H9 (cell line): Measurements from ENCODE around the gene RBFOX1. TPM values are rescaled to one million over a fixed set of nuclear protein-coding genes. Genes with fewer than 3 reads are reported as not detected.

Experiments used
- DNase-seq: peaks from one replicate; pipeline ENCODE4 v3.0.0-alpha.2; 2017
- H2AFZ ChIP-seq: one replicate; pipeline ENCODE4 v1.6.1; 2013; ENCODE audit warnings: mild to moderate bottlenecking, low read length, control low read depth, moderate library complexity
- H2AK5ac ChIP-seq: 2 replicates; pipeline ENCODE4 v1.6.1; 2013; ENCODE audit warnings: low read length, control low read depth, mixed read lengths; ENCODE audit not compliant: insufficient read length
- H2BK120ac ChIP-seq: one replicate; pipeline ENCODE4 v1.6.1; 2013; ENCODE audit warnings: low read depth, mild to moderate bottlenecking, low read length, control low read depth, inconsistent platforms; ENCODE audit not compliant: poor library complexity, severe bottlenecking
- H2BK12ac ChIP-seq: 2 replicates; pipeline ENCODE4 v1.6.1; 2013; ENCODE audit warnings: low read length, control low read depth, mixed read lengths, low read depth; ENCODE audit not compliant: insufficient read length
- H2BK15ac ChIP-seq: 2 replicates; pipeline ENCODE4 v1.6.1; 2013; ENCODE audit warnings: low read depth, low read length, control low read depth
- H2BK20ac ChIP-seq: one replicate; pipeline ENCODE4 v1.6.1; 2013; ENCODE audit warnings: low read depth, mild to moderate bottlenecking, low read length, control low read depth, inconsistent platforms; ENCODE audit not compliant: poor library complexity, severe bottlenecking
- H2BK5ac ChIP-seq: 2 replicates; pipeline ENCODE4 v1.6.1; 2013; ENCODE audit warnings: low read length, control low read depth, mixed read lengths; ENCODE audit not compliant: insufficient read length
- H3K14ac ChIP-seq: 2 replicates; pipeline ENCODE4 v1.6.1; 2013; ENCODE audit warnings: low read length, control low read depth; ENCODE audit not compliant: insufficient read depth
- H3K18ac ChIP-seq: 2 replicates; pipeline ENCODE4 v1.6.1; 2013; ENCODE audit warnings: low read depth, mild to moderate bottlenecking, mixed read lengths, low read length, control low read depth; ENCODE audit not compliant: insufficient read length
- H3K23ac ChIP-seq: 2 replicates; pipeline ENCODE4 v1.6.1; 2013; ENCODE audit warnings: low read length, control low read depth, mixed read lengths, low read depth; ENCODE audit not compliant: insufficient read length
- H3K23me2 ChIP-seq: 2 replicates; pipeline ENCODE4 v1.6.1; 2013; ENCODE audit warnings: low read depth, mild to moderate bottlenecking, mixed read lengths, low read length, control low read depth; ENCODE audit not compliant: insufficient read length, poor library complexity, severe bottlenecking
- H3K27ac ChIP-seq: 2 replicates; pipeline ENCODE4 v1.5.1; 2013; ENCODE audit warnings: low read length, control low read depth, mixed read lengths, low read depth; ENCODE audit not compliant: insufficient read length
- H3K27me3 ChIP-seq: 2 replicates; pipeline ENCODE4 v1.6.1; 2013; ENCODE audit warnings: low read length, control low read depth, inconsistent platforms; ENCODE audit not compliant: insufficient read depth
- H3K4ac ChIP-seq: 2 replicates; pipeline ENCODE4 v1.6.1; 2013; ENCODE audit warnings: low read depth, mild to moderate bottlenecking, control low read depth, inconsistent platforms, low read length, moderate library complexity
- H3K4me1 ChIP-seq: 2 replicates; pipeline ENCODE4 v1.6.1; 2013; ENCODE audit warnings: low read length, control low read depth, inconsistent platforms; ENCODE audit not compliant: insufficient read depth
- H3K4me2 ChIP-seq: 2 replicates; pipeline ENCODE4 v1.6.1; 2013; ENCODE audit warnings: low read length, control low read depth, mixed read lengths; ENCODE audit not compliant: insufficient read length, insufficient read depth
- H3K56ac ChIP-seq: 2 replicates; pipeline ENCODE4 v1.6.1; 2013; ENCODE audit warnings: low read depth, mild to moderate bottlenecking, mixed read lengths, low read length, control low read depth; ENCODE audit not compliant: insufficient read length
- H3K79me1 ChIP-seq: 2 replicates; pipeline ENCODE4 v1.6.1; 2013; ENCODE audit warnings: low read depth, mild to moderate bottlenecking, moderate library complexity, low read length, control low read depth, inconsistent platforms; ENCODE audit not compliant: insufficient read depth, poor library complexity, severe bottlenecking
- H3K79me2 ChIP-seq: 2 replicates; pipeline ENCODE4 v1.6.1; 2013; ENCODE audit warnings: low read length, control low read depth, inconsistent platforms; ENCODE audit not compliant: insufficient read depth
- H3K9ac ChIP-seq: 2 replicates; pipeline ENCODE4 v1.6.1; 2013; ENCODE audit warnings: low read length, control low read depth, mixed read lengths; ENCODE audit not compliant: insufficient read length; ENCODE audit errors: extremely low read depth
- H3K9me3 ChIP-seq: one replicate; pipeline ENCODE4 v1.6.1; 2013; ENCODE audit warnings: low read depth, low read length, inconsistent platforms; ENCODE audit not compliant: control insufficient read depth
- H3T11ph ChIP-seq: one replicate; pipeline ENCODE4 v1.6.1; 2013; ENCODE audit warnings: mild to moderate bottlenecking, low read length, control low read depth, inconsistent platforms
- H4K20me1 ChIP-seq: one replicate; pipeline ENCODE4 v1.6.1; 2013; ENCODE audit not compliant: control insufficient read depth, insufficient read length, insufficient read depth
- H4K5ac ChIP-seq: 2 replicates; pipeline ENCODE4 v1.6.1; 2013; ENCODE audit warnings: low read depth, mild to moderate bottlenecking, mixed read lengths, low read length, control low read depth; ENCODE audit not compliant: insufficient read length
- H4K8ac ChIP-seq: replicated peaks from 2 replicates; pipeline ENCODE4 v1.6.1; 2013; ENCODE audit warnings: low read length, control low read depth, mixed read lengths, low read depth; ENCODE audit not compliant: insufficient read length
- H4K91ac ChIP-seq: 2 replicates; pipeline ENCODE4 v1.6.1; 2013; ENCODE audit warnings: low read depth, mild to moderate bottlenecking, moderate library complexity, mixed read lengths, low read length, control low read depth; ENCODE audit not compliant: insufficient read length
- H3K27ac Mint-ChIP-seq, 3 experiments: 2 replicates in 2 of 3; 3 replicates in 1 of 3; pipeline ENCODE4 v1.8.0; 2020 to 2021; ENCODE audit warnings: mixed read lengths in 3 of 3, mild to moderate bottlenecking in 1 of 3, moderate library complexity in 1 of 3
- H3K27me3 Mint-ChIP-seq: 2 replicates; pipeline ENCODE4 v1.8.0; 2021; ENCODE audit warnings: low read depth, mild to moderate bottlenecking, moderate library complexity, mixed read lengths
- H3K36me3 Mint-ChIP-seq, 3 experiments: 2 replicates in 2 of 3; 3 replicates in 1 of 3; pipeline ENCODE4 v1.8.0; 2020 to 2021; ENCODE audit warnings: low read depth in 3 of 3, mixed read lengths in 3 of 3; ENCODE audit not compliant: insufficient read depth in 1 of 3
- H3K4me1 Mint-ChIP-seq, 2 experiments: 2 replicates each; pipeline ENCODE4 v1.8.0; 2020; ENCODE audit warnings: mixed read lengths in 2 of 2
- H3K4me3 Mint-ChIP-seq, 2 experiments: 2 replicates in 1 of 2; 3 replicates in 1 of 2; pipeline ENCODE4 v1.8.0; 2020 to 2021; ENCODE audit warnings: mild to moderate bottlenecking in 2 of 2, mixed read lengths in 2 of 2, moderate library complexity in 1 of 2
- H3K9me3 Mint-ChIP-seq, 2 experiments: 2 replicates in 1 of 2; 3 replicates in 1 of 2; pipeline ENCODE4 v1.8.0; 2020; ENCODE audit warnings: mild to moderate bottlenecking in 2 of 2, mixed read lengths in 2 of 2, moderate library complexity in 1 of 2
- WGBS: extraction: QIAGEN DNeasy Blood & Tissue Kit; methylation state at CpG from one replicate; pipeline ENCODE4 v1.1.7; 2013; ENCODE audit warnings: missing lambda C conversion rate, low lambda C conversion rate, mixed read lengths; ENCODE audit not compliant: insufficient read length; ENCODE audit errors: extremely low coverage; 5-methylcytosine and 5-hydroxymethylcytosine counted together
- total RNA-seq: library from RNA; stranded (reverse); gene quantifications from 2 replicates; pipeline ENCODE4 v1.2.1, GENCODE V29; 2021
- TF ChIP-seq, protein P1 (sequence below): fragments of 200-600 bp; sonication (generic); conservative IDR thresholded peaks from 3 replicates; pipeline ENCODE4 v1.8.0; 2021; ENCODE audit warnings: antibody characterized with exemption, mild to moderate bottlenecking

The RBFOX1 gene
- total RNA-seq, 1 experiment from 2014 or later: 2.0 TPM

DNA sequence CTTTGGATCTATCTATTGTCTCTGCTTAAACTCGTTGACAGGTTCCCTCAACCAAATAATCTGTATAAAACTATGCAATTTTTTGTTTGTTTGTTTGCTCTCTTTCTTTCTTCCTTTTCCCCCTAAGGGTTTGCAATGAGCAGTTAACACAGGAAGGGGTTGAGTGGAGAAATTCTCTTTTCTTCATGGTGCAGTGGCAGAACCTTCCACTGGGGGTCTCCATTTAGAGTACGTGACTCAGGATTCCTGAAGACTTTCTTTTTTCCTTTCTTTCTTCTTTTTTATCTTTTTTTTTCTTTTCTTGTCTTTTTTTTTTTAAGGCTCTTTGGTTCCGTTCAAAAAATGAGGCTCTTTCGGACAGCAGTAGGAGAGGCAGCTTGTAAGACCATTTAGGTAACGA is 19.5 kb upstream of the RBFOX1 start:
- no peak overlapping the region for H2BK15ac ChIP-seq
- no peak overlapping the region for H3K56ac ChIP-seq
- peaks cover 4% of the 10 kb centered on the region; the same call in 1 of the 2 replicates for H3K27me3 Mint-ChIP-seq
- H4K91ac ChIP-seq: no peak overlapping the region
- TF ChIP-seq, protein P1, sequence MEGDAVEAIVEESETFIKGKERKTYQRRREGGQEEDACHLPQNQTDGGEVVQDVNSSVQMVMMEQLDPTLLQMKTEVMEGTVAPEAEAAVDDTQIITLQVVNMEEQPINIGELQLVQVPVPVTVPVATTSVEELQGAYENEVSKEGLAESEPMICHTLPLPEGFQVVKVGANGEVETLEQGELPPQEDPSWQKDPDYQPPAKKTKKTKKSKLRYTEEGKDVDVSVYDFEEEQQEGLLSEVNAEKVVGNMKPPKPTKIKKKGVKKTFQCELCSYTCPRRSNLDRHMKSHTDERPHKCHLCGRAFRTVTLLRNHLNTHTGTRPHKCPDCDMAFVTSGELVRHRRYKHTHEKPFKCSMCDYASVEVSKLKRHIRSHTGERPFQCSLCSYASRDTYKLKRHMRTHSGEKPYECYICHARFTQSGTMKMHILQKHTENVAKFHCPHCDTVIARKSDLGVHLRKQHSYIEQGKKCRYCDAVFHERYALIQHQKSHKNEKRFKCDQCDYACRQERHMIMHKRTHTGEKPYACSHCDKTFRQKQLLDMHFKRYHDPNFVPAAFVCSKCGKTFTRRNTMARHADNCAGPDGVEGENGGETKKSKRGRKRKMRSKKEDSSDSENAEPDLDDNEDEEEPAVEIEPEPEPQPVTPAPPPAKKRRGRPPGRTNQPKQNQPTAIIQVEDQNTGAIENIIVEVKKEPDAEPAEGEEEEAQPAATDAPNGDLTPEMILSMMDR: peak; percentile 77
- no peaks in the 10 kb centered on the region for H3K9me3 Mint-ChIP-seq
- no peaks in the 10 kb centered on the region for H3K36me3 Mint-ChIP-seq
- H3K4me1 ChIP-seq: no peaks in the 10 kb centered on the region
- H3K4me2 ChIP-seq: no peak overlapping the region
- no peaks in the 10 kb centered on the region for H4K20me1 ChIP-seq
- no peak overlapping the region for H3K4me3 Mint-ChIP-seq
- peaks cover 0 to 6% of the 10 kb centered on the region in 2 experiments; a peak in 2 of 4 replicates for H3K4me1 Mint-ChIP-seq
- H3K27me3 ChIP-seq: no peaks in the 10 kb centered on the region
- H4K8ac ChIP-seq: no peak overlapping the region
- H3T11ph ChIP-seq: no peak overlapping the region
- no peak overlapping the region for H2AFZ ChIP-seq
- H3K79me1 ChIP-seq: no peaks in the 10 kb centered on the region
- H2AK5ac ChIP-seq: no peak overlapping the region
- no peak overlapping the region for H3K18ac ChIP-seq
- no peaks in the 10 kb centered on the region for H3K9me3 ChIP-seq
- no peak overlapping the region for H3K4ac ChIP-seq
- no peak overlapping the region; a peak in 1 of 7 replicates for H3K27ac Mint-ChIP-seq
- WGBS: no CpG with 5 or more reads among the region's 5 CpGs
- H3K9ac ChIP-seq: no peak overlapping the region
- no peak overlapping the region for H2BK12ac ChIP-seq
- H2BK120ac ChIP-seq: no peak overlapping the region
- H3K79me2 ChIP-seq: no peaks in the 10 kb centered on the region
- H2BK5ac ChIP-seq: no peak overlapping the region
- H3K23ac ChIP-seq: no peak overlapping the region
- no peak overlapping the region for H3K27ac ChIP-seq
- H2BK20ac ChIP-seq: no peak overlapping the region
- DNase-seq: no peak
- no peak overlapping the region for H4K5ac ChIP-seq
- no peaks in the 10 kb centered on the region for H3K23me2 ChIP-seq
- H3K14ac ChIP-seq: no peak overlapping the region
